HL-60/S4 (cell line): ENCODE measurements around the gene C6orf120.
"Not testable (repeated sequence)": the region's sequence is repeated elsewhere in the genome, so short reads cannot be mapped to it uniquely, and the experiment has no call there.

ENCODE experiments used
- in situ Hi-C: fragments of 300-500 bp; cut with MboI; formaldehyde crosslinking; loops from 2 replicates; pipeline ENCODE4 v1.14.3; 2022; ENCODE audit warnings: low sequenced_read_pairs

Gene C6orf120

DNA sequence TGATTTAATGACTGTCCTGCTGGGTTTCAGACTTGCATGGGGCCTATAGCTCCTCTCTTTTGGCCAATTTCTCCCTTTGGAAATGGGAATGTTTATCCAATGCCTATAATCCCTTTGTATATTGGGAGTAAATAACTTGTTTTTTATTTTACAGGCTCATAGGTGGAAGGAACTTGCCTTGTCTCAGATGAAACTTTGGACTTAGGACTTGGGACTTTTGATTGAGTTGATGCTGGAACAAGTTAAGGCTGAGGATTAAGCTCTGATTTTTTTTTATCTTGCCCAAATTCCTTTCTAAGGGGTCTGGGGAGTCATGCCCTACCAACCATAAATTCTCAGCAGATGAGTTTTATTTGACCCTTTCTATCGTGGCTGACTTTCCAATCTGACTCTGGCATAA lies 23.6 kb upstream of the C6orf120 start:
- in situ Hi-C loops, result no loop called here

DNA sequence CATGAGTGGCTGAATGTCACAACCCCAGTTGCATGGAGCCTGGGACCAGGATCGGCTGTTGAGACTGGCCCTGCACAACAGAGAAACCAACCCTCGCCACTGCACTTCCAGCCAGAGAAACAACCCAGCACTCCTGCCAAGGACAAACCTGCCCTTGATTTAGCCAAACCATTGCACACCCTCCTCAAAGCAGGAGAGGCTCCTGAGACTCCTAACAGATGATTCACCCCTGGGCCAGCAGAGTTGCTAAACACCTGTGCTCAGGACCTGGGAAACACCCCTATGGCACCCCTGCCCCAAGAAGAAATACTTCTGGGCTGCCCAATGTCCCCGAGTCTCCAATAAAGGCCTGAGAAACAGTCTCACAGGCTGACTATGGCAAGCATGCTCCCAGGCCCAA lies 17.9 kb upstream of the C6orf120 start:
- in situ Hi-C loops, result no loop called here

DNA sequence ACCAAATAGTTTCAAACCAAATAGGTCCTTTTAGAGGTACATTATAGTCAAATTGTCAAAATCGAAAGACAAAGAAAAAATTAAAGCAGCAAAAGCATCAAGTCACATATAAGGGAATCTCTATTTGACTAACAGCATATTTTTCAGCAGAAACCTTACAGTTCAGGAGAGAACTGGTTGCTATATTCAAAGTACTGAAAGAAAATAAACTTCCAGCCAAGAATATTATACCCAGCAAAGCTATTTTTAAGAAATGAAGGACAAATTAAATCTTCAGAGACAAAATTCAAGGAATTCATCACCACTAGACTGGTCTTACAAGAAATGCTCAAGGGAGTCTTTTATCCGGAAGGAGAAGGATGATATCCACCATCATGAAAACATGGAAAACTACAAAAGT lies 16.1 kb upstream of the C6orf120 start:
- in situ Hi-C loops, result no loop called here

DNA sequence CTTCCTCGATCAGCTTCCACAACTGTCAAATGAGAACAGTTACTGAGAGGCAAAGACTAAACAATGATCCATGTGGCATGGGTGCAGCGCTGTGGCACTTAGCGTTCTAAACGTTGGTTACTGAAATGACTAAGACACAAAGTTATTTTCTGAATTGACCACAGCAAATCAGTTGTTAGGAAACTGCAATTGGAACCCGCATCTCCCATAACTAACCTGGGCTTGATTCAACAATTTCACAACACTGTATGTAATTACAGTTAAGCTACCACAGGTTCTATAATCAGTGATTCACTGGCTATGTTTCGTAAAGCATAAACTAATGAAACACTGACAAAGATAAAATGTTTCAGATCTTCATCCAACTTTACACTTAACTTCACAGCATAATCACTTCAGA lies 12.6 kb upstream of the C6orf120 start:
- in situ Hi-C loops, result no loop called here

DNA sequence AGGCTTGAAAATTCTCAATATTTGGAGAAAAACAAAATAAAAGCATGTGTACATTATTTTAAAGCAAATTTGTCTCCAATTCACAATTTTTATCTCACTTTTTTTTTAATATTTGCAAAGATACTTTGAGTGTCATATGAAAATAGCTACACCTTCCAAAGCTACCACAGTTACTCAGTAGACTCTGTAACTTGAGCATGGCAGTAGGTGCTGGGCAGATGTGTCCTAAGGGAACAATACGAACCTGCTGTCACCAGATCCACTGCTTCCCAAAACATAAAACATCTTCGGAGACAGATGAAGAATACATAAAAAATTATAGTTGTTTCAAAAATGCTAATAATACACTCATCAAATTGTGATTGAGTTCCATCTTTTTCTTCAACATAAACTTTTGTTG lies 10.7 kb upstream of the C6orf120 start:
- in situ Hi-C loops, result no loop called here

DNA sequence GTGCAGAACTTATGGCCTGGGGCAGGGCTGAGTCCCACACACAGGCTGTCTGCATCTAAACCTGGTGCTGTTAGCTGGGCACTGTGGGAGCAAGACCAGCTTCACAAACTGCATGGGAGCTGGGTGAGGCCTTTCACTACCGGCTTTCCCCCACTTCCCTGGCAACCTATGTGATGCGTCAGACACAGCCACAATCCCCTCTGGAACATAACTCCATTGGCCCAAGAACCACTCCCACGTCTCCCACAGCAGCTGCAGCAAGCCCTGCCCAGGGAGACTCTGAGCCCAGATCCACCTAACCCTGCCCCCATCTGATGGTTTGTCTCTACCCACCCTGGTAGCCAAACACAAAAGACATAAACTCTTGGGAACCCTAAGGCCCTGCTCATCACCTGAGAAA lies 9.4 kb upstream of the C6orf120 start:
- in situ Hi-C loops, result no loop called here

DNA sequence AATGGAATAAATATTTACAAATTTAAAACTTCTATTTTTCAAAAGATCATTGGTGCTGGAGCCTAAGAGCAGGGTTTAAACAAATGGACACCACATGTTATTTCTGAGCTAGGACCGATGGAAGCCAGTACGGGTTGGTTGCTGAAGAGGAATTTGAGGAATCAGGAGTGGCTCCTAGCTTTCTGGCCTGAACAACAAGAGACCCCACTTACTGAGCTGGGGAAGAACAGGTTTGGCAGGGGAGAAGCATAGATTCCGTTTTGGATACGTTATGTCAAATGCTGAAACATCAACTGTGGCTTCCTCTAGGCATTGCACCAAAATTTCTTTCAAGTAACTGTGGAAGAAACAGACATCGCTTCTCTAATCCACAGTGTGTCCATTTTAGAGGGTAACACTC lies 6.8 kb upstream of the C6orf120 start:
- in situ Hi-C loops, result no loop called here

DNA sequence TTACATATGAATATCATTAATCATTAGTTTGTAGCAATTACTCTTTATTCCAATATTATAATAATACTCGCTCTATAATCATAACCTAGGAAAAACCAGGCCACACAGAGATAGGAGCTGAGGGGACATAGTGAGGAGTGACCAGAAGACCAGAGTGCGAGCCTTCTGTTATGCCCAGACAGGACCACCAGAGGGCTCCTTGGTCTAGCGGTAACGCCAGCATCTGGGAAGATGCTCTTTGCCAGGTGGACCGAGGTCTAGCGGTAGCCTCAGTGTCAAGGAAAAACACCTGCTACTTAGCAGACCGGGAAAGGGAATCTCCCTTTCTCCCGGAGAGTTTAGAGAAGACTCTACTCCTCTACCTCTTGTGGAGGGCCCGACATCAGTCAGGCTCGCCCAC lies 4.8 kb upstream of the C6orf120 start:
- in situ Hi-C loops, result not testable (repeated sequence)

DNA sequence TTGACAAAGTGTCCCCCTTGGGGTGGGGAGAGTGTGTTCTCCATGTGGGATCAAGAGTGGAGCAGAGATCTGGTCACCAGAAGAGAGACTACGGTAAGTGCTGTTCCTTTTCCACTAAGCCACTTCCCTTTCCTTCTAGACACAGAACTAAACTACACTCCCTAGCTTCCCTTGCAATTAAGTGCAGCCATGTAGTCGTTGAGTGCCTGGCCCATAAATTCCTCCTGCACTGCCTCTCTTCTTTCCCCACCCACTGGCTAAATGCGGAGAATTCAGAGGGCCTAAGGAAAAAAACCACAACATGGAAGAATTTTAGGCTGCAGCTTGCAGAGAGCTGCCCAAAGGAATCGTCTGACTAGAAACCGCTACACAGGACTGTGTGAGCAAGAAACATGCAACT lies 1.6 kb upstream of the C6orf120 start:
- in situ Hi-C loops, result no loop called here

DNA sequence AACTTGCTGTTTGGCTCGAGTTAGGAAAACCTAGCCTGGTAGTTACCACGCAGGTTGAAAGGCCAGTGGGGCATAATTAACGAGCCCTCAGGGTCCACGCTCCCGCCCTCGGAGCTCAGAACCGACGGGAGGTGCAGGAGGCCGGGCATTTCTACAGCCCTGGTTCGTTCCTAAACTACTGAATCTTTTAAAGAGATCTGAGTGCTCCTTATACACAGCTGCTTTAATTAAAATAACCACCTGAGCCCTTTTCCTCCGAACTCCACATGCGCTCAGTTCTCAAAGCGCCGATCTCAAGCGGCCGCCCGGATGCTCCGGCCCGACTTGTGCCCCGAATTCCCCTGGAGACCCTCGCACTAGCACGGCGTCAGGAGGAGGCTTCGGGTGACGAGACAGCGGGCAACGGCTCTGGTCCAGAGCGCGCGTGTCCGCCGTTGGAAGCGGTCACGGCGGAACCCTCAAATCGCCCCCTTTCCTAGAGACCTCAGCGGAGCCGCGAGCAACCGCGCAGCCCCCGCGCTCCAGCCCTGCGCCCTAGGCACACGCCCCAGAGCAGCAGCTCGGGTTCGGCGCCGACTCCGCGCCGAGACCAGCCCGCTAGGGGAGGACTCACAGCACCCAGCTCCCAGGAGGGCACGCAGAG lies 494 bp upstream of the C6orf120 start:
- in situ Hi-C loops, result no loop called here

DNA sequence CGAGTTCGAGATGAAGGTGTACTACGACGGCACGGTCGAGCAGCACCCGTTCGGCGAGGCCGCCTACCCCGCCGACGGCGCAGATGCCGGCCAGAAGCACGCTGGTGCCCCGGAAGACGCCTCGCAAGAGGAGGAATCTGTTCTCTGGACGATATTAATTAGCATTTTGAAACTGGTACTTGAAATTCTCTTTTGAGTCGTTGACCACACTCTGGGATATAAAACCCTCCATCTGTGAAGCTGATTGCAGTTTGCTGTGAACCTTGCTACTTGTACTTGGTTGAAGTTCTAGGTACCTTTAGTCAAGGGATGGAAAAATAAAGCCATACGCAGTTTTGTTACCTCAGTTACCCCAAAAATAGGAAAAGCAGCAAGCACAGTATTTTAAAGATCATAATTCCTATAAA lies 917 bp downstream of the C6orf120 start:
- in situ Hi-C loops, result no loop called here

DNA sequence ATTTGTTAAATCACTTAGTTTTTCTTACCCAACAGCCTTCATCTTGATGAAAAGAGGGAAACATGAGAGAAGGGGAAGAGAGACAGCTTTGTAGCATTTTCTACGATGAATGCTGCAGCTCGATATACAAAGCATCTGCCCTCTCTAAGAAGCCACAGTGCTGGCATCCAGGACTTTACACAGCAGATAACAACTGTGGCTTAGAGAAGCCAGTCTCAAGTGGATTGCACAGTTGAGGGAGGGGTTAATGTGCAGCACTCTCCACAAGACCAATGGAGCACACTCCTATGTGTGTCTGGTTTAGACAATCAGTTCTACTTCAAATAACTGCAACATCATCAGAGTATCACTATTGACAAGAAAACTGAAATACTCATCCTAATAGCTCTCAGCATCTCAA lies 5.8 kb downstream of the C6orf120 start:
- in situ Hi-C loops, result no loop called here

DNA sequence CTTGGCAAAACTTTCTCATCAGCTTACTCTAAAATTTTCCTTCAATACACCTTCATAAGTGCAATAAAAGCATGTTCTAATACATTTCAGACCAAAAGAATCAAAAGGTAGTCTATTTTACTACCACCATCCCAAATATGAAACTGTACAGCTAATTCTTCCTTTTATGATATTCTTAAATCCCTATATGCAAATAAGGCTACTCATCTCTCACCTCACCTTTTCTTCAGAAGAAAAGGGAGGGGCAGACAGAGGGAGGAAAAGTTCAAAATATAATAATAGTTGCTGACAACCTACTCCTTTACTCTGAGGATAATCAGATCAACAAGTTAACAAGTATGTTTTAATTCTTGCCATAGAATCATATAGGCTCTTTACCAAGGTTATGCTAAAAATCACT lies 7.4 kb downstream of the C6orf120 start:
- in situ Hi-C loops, result no loop called here

DNA sequence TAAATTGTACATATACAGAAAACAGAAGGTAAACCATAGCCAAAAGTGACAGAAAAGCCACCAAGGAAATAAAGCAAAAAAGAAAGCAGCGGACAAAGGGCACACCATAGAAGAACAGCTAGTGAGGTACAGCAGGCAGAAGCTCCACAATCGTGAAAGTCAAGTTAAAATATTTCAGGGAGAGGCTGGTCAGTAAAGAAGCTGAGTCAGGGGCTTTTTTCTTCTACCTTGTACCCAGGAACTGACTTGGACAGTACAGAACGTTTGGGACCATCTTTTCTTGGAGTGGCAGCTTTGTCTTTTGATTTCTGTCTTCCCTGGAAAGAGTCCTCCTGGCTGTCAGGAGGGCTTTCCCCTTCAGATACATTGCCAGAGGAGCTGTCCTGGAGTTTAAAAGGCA lies 8.1 kb downstream of the C6orf120 start:
- in situ Hi-C loops, result no loop called here

DNA sequence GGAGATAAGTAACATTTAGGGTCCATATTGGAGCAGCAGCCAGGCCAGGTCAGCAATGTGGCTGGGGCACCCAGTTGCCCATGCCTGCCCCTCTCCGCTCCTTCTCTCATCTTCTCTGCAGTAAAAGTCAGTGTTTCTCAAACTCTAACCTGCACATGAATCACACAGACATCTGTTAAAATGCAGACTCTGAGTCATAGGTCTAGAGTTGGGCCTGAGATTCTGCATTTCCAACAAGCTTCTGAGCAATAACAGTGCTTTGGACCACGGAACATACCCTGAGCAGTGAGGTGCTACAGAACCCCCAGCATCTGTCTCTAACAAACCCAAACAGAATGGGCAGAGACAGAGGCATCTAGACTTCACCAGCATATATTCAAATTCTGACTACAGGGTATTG lies 12.3 kb downstream of the C6orf120 start:
- in situ Hi-C loops, result no loop called here

DNA sequence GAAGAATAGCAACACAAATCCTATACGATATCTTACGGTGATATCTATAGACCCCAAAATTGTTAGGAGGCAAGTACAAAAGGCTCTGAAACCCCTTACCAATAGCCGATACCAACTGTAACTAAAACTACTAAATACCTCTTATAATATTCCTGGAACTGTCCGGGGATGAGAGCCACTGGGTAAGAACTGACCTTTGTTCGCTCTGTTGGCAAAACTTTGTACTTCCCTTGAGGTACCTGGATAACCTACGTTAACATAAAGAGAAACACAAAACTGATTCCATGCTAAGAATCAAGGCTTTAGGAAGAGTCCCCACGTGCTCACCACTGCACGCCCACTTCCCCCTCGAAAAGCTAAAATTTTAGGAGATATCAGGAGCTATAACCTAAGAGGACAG lies 12.7 kb downstream of the C6orf120 start:
- in situ Hi-C loops, result no loop called here

DNA sequence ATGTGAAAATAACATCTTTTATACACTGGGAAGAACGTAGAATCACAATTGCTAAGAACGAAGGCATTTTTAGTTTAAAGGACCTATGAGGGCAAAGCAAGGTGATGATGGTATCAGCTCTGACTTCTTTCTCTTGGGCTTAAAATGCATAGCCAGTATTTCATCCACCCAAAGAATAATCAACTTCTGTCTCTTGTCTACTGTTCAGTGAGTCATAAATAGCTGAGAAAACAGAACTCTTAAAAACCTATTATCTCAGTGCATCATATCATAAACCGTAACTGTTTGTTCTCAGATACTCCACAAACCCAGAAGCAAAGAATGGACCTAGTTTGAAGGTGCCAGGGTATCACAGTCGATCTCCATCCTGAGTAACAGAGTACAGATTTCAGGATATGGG lies 17.2 kb downstream of the C6orf120 start:
- in situ Hi-C loops, result no loop called here

DNA sequence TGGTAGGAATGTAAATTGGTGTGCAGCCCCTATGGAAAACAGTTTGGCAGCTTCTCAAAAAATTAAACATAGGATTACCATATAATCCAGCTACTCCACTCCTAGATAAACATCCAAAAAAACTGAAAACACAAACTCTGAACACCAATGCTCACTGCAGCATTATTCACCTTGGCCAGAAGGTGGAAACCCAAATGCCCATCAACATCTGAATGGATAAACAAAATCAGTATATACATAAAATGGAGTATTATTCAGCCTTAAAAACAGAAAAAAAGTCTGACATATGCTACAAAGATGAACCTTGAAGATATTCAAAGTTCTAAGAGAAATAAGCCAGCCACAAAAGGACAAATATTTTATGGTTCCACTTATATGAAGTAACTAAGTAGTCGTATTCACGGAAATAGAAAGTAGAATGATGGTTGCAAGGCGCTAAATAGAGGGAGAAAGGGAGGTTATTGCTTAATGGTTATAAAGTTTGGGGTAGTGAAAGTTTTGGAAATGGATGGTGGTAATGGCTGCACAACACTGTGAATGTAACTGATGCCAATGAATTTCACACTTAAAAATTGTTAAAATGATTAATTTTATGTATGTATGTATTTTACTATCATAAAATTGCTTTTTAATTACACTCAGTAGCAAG lies 18.4 kb downstream of the C6orf120 start:
- in situ Hi-C loops, result no loop called here

DNA sequence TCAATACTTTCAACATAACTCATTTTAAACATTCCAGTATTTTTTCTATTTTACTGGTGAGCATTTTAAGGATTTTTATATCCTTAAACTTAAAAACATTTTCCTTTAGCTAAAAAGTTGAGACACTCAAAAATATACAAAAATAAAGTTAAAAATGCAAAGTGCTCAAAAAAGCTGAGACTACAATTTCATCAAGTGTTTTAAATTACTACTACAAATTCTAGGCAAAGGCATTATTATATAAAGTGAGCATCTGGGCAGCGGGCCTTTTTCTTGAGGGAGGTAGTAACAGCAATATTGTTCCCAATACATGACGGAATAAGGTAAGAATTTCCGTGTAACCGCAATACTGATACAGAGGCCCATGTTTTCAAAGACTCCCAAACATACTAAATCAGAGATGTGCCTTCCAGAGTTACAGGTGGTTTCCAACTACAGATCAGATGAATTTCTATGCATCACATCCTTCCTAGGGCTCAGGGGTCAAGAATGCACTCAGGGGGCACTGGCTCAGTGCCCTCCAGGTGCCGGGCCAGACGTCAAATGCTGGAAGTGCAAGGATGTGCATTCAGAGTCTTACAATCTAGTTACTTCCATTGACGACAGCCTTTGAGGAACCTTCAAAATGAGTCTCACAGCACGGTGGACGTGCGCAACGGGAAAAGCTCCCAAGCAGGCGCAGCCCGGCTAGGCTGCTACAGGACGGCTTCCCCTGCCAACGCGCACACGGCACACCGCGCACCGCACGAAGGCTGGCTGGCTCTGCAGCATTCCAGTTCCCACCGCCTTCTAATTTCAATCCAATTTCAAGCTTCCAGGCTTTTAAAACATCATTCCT lies 20.7 kb downstream of the C6orf120 start:
- in situ Hi-C loops, result no loop called here

DNA sequence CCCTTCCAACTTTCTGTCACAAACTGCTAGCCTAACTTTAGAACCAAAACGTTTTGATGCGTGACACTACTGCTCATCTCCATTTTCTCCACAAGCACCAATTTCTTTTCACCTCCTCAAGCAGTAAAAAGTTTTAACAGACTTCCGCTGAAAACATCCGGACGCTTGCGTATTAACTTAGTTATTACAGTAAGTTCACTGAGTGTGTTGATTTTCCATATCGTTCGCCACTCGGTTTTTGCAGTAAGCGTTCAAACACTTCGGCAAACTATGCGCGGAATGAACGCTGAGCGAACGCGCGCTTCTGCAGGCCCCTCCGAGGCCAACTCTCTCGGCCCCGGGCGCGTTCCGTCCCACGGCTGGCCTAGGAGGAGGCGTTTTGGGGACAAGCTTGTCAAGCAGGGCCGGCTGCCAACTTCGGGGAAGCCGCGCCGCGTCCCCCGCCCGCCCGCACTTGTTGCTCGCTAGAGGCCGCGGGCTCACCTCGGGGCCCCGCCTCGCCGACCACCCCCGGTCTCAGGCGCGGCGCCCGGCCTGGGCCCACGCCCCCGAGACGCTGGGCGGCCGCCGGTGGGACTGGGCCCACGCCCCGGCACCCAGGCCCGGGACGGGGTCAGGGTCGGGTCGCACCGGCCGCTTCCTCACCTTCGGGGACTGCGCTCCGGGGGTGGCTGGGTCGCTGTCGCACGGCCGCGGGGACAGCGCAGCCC lies 21.4 kb downstream of the C6orf120 start:
- in situ Hi-C loops, result no loop called here

DNA sequence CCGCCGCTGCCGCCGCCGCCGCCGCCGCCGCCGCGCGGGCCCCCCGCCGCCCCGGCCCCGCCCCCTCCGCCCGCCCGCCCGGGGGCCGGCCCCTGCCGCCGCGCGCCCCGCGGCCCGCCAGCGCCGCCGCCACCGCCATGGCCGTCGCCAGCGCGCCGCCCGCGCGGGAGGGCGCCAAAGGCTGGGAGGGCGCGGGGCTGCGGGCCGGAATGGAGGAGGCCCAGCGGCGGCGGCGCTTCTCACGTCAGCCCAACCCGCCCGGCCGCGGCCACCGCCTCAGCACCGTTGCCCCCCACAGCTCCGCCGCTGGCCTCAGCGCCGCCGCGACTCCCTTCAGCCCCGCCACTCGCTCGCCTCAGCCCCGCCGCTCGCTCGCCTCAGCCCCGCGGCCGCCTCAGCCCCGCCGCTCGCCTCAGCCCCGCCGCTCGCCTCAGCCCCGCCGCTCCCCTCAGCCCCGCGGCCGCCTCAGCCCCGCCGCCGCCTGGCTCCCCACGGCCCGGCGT lies 22.1 kb downstream of the C6orf120 start:
- in situ Hi-C loops, result no loop called here
